ENCODE measurements around the gene OR2V1. TPM values are rescaled to one million over a fixed set of nuclear protein-coding genes. Genes with fewer than 3 reads are reported as not detected.
"Not testable (repeated sequence)": the region's sequence is repeated elsewhere in the genome, so short reads cannot be mapped to it uniquely, and the experiment has no call there.

OR2V1 gene
- total and polyA plus RNA-seq, 2 donors: 0.02 to 0.05 TPM

DNA sequence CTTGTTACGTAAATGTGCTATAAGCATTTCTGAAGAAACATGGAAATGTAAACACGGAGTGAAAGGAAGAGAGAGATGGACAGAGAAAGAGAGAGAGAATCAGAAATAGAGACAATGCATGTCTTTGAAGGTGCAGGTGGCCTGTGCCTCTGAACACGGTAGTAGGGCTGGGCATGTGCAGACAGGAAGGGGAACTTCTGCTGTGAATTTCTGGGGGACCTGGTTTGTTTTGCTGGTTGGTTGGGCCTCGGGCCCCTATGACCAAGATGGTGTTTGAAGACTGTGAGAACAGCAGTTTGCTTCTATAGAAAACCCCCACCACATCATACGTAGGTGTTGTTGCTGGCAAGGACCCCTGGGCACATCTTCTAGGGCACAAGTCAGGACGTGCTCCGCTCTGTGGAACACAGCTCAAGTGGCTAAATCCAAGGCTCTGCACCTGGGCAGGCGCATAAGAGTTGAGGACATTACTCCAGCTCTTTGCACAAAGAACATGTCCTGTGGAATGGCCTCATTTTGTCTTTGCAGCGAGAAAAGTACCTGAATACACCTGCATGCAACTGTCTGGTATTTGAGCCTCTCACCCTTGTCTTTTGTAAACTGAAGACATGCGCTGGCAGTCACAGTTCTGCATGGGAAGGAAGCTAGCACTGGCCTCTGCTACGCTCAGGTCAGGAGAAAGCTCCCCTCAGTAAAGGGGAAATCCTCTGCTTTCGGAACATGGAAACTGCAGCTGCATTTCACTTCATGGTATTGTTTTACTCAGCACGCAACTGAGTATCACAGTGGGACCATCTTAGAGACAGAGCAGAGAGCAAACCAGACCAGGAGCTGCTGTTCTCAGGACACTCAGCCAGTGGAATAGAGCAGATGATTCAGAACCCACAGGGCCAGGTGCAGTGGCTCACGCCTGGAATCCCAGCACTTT is 19.1 kb upstream of the OR2V1 start:
- Histone ChIP-seq H3K27ac (ENCODE audit: low read depth in 1 of 2, low read length in 1 of 2) (peak overlapping the region in 1 of 2 donors; percentile 53), H3K27me3 (ENCODE audit: control insufficient read depth in 2 of 2, insufficient read depth in 1 of 2, low read length in 1 of 2) (peaks cover 0 to 6% of the 10 kb centered on the region in 2 donors), H3K36me3 (ENCODE audit: control insufficient read depth in 2 of 2, insufficient read depth in 2 of 2, low read length in 1 of 2) (no peaks in the 10 kb centered on the region), H3K9me3 (ENCODE audit: control insufficient read depth in 2 of 2, insufficient read depth in 1 of 2, low read length in 1 of 2) (no peaks in the 10 kb centered on the region), H3K4me1 (ENCODE audit: control insufficient read depth in 2 of 2, insufficient read depth in 2 of 2, low read length in 2 of 2) (peaks cover 0 to 12% of the 10 kb centered on the region in 2 donors), H3K4me3 (ENCODE audit: low read length in 2 of 2) (no peak overlapping the region)
- 79% methylated on average over 14 of the region's 14 CpGs for WGBS
- no peak for DNase-seq (ENCODE audit: low read depth in 6 of 9, low spot score in 9 of 9)

GRCh38 chr5:181149355-181149754 is 18.4 kb upstream of the OR2V1 start:
- H3K9me3 ChIP-seq (ENCODE audit: control insufficient read depth in 2 of 2, insufficient read depth in 1 of 2, low read length in 1 of 2): no peaks in the 10 kb centered on the region
- WGBS: 91% methylated on average over 6 of the region's 6 CpGs
- peaks cover 0 to 12% of the 10 kb centered on the region in 2 donors for H3K4me1 ChIP-seq (ENCODE audit: control insufficient read depth in 2 of 2, insufficient read depth in 2 of 2, low read length in 2 of 2)
- H3K4me3 ChIP-seq (ENCODE audit: low read length in 2 of 2): no peak overlapping the region
- H3K36me3 ChIP-seq (ENCODE audit: control insufficient read depth in 2 of 2, insufficient read depth in 2 of 2, low read length in 1 of 2): no peaks in the 10 kb centered on the region
- peaks cover 0 to 6% of the 10 kb centered on the region in 2 donors for H3K27me3 ChIP-seq (ENCODE audit: control insufficient read depth in 2 of 2, insufficient read depth in 1 of 2, low read length in 1 of 2)
- DNase-seq (ENCODE audit: low read depth in 6 of 9, low spot score in 9 of 9): no peak
- peak overlapping the region in 1 of 2 donors; percentile 26 for H3K27ac ChIP-seq (ENCODE audit: low read depth in 1 of 2, low read length in 1 of 2)

GRCh38 chr5:181146927-181147636 is 16.1 kb upstream of the OR2V1 start, which contains the start of gene OR2V2:
Gene OR2V2, plus strand, starts transcription at chr5:181147586. Its CDS starts 7,357 bp downstream, at chr5:181154943.
- not testable (repeated sequence) for H3K27me3 ChIP-seq (ENCODE audit: control insufficient read depth in 2 of 2, insufficient read depth in 1 of 2, low read length in 1 of 2); H3K27ac ChIP-seq (ENCODE audit: low read depth in 1 of 2, low read length in 1 of 2); H3K4me3 ChIP-seq (ENCODE audit: low read length in 2 of 2); H3K9me3 ChIP-seq (ENCODE audit: control insufficient read depth in 2 of 2, insufficient read depth in 1 of 2, low read length in 1 of 2); DNase-seq (ENCODE audit: low read depth in 6 of 9, low spot score in 9 of 9); H3K36me3 ChIP-seq (ENCODE audit: control insufficient read depth in 2 of 2, insufficient read depth in 2 of 2, low read length in 1 of 2)
- peaks cover 0 to 12% of the 10 kb centered on the region in 2 donors for H3K4me1 ChIP-seq (ENCODE audit: control insufficient read depth in 2 of 2, insufficient read depth in 2 of 2, low read length in 2 of 2)
- 63% methylated on average over 7 of the region's 7 CpGs for WGBS

DNA sequence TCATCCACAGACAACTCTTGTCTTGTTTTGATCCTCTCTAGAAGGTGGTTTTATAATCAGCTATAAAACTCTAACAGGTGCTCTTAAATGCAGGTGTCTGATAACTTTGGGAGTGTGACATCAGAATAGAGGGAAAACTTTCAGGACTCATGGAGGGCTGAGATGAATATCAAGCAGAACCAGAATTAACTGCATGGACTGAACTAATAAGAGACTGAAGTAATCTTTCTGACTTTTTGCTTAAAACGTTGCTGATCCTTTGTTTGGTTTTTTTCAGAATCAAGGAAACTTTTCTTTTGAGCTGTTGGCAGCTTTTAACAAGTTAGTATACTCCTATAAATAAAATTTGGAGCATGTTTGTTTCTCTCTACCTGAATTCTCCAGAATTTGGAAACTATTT is 14.2 kb upstream of the OR2V1 start:
- WGBS: 78% methylated on average over 1 of the region's 1 CpG
- Histone ChIP-seq H3K36me3 (ENCODE audit: control insufficient read depth in 2 of 2, insufficient read depth in 2 of 2, low read length in 1 of 2) (no peaks in the 10 kb centered on the region), H3K27ac (ENCODE audit: low read depth in 1 of 2, low read length in 1 of 2) (no peak overlapping the region), H3K9me3 (ENCODE audit: control insufficient read depth in 2 of 2, insufficient read depth in 1 of 2, low read length in 1 of 2) (peaks cover 0 to 11% of the 10 kb centered on the region in 2 donors), H3K4me3 (ENCODE audit: low read length in 2 of 2) (no peak overlapping the region), H3K27me3 (ENCODE audit: control insufficient read depth in 2 of 2, insufficient read depth in 1 of 2, low read length in 1 of 2) (peaks cover 0 to 4% of the 10 kb centered on the region in 2 donors), H3K4me1 (ENCODE audit: control insufficient read depth in 2 of 2, insufficient read depth in 2 of 2, low read length in 2 of 2) (peaks cover 0 to 7% of the 10 kb centered on the region in 2 donors)
- no peak for DNase-seq (ENCODE audit: low read depth in 6 of 9, low spot score in 9 of 9)

- no peak for DNase-seq (ENCODE audit: low read depth in 6 of 9, low spot score in 9 of 9)
- Histone ChIP-seq H3K4me1 (ENCODE audit: control insufficient read depth in 2 of 2, insufficient read depth in 2 of 2, low read length in 2 of 2) (no peaks in the 10 kb centered on the region), H3K9me3 (ENCODE audit: control insufficient read depth in 2 of 2, insufficient read depth in 1 of 2, low read length in 1 of 2) (peaks cover 0 to 11% of the 10 kb centered on the region in 2 donors), H3K27ac (ENCODE audit: low read depth in 1 of 2, low read length in 1 of 2) (no peak overlapping the region), H3K27me3 (ENCODE audit: control insufficient read depth in 2 of 2, insufficient read depth in 1 of 2, low read length in 1 of 2) (no peaks in the 10 kb centered on the region), H3K4me3 (ENCODE audit: low read length in 2 of 2) (no peak overlapping the region), H3K36me3 (ENCODE audit: control insufficient read depth in 2 of 2, insufficient read depth in 2 of 2, low read length in 1 of 2) (no peaks in the 10 kb centered on the region)
- WGBS: 89% methylated on average over 7 of the region's 7 CpGs
Measured at GRCh38 chr5:181142054-181142453, 11.1 kb upstream of the OR2V1 start.

DNA sequence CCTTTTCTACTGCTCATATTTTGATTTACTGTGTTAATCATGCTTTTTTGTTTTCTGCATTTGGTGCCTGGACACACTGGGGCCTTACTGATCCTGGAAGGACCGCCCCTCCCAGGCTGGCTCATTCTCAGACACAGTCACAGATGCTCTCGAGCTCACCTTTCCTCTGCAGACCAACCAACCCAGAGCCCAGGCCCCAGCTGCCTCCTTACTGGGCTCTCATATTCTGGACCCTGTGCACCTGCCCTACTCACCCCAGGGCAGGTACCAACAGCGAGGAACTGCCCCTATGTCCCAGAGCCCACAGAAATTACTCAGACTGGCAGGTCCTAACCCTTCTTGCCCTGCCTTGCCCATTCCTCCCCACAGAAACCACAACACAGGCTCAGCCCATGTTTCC is 9.8 kb upstream of the OR2V1 start:
- 84% methylated on average over 3 of the region's 3 CpGs for WGBS

GRCh38 chr5:181138258-181138657 is 7.3 kb upstream of the OR2V1 start:
- no peak for DNase-seq (ENCODE audit: low read depth in 6 of 9, low spot score in 9 of 9)
- 67% methylated on average over 5 of the region's 5 CpGs for WGBS

More for the DNA sequence above, 9.8 kb upstream of the OR2V1 start:
- Histone ChIP-seq H3K36me3 (ENCODE audit: control insufficient read depth in 2 of 2, insufficient read depth in 2 of 2, low read length in 1 of 2) (no peaks in the 10 kb centered on the region), H3K27ac (ENCODE audit: low read depth in 1 of 2, low read length in 1 of 2) (no peak overlapping the region), H3K9me3 (ENCODE audit: control insufficient read depth in 2 of 2, insufficient read depth in 1 of 2, low read length in 1 of 2) (peaks cover 0 to 11% of the 10 kb centered on the region in 2 donors), H3K4me3 (ENCODE audit: low read length in 2 of 2) (no peak overlapping the region), H3K4me1 (ENCODE audit: control insufficient read depth in 2 of 2, insufficient read depth in 2 of 2, low read length in 2 of 2) (no peaks in the 10 kb centered on the region), H3K27me3 (ENCODE audit: control insufficient read depth in 2 of 2, insufficient read depth in 1 of 2, low read length in 1 of 2) (no peaks in the 10 kb centered on the region)
- no peak for DNase-seq (ENCODE audit: low read depth in 6 of 9, low spot score in 9 of 9)

DNA sequence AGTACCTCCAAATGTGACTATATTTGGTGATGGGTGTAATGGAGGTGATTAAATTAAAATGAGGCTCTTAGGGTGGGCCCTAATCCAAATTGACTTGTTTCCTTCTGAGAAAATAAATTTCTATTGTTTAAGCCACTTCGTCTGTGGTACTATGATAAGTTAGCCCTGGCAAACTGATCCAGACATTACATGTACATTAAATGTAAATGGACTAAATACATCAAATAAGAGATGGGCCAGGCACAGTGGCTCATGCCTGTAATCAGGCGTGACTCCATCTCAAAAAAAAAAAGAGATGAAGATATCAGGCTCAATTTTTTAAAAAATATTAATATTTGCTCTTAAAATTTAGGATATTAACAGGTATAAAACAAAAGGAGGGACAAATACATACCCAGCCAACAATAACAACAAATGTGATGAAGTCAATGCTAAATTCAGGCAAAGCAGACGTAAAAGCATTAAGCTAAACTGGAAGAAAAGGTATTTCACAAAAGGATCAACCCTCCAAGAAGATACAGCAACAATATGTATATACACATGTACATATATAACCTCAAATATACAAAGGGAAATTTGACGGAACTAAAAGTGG is 5.5 kb upstream of the OR2V1 start:
- Histone ChIP-seq H3K9me3 (ENCODE audit: control insufficient read depth in 2 of 2, insufficient read depth in 1 of 2, low read length in 1 of 2) (peaks cover 0 to 5% of the 10 kb centered on the region in 2 donors), H3K27me3 (ENCODE audit: control insufficient read depth in 2 of 2, insufficient read depth in 1 of 2, low read length in 1 of 2) (no peaks in the 10 kb centered on the region), H3K36me3 (ENCODE audit: control insufficient read depth in 2 of 2, insufficient read depth in 2 of 2, low read length in 1 of 2) (no peaks in the 10 kb centered on the region), H3K4me1 (ENCODE audit: control insufficient read depth in 2 of 2, insufficient read depth in 2 of 2, low read length in 2 of 2) (no peaks in the 10 kb centered on the region), H3K4me3 (ENCODE audit: low read length in 2 of 2) (no peak overlapping the region), H3K27ac (ENCODE audit: low read depth in 1 of 2, low read length in 1 of 2) (no peak overlapping the region)
- DNase-seq (ENCODE audit: low read depth in 6 of 9, low spot score in 9 of 9): no peak
- 96% methylated on average over 4 of the region's 4 CpGs for WGBS

More at GRCh38 chr5:181138258-181138657, 7.3 kb upstream of the OR2V1 start:
- Histone ChIP-seq H3K4me3 (ENCODE audit: low read length in 2 of 2) (no peak overlapping the region), H3K36me3 (ENCODE audit: control insufficient read depth in 2 of 2, insufficient read depth in 2 of 2, low read length in 1 of 2) (no peaks in the 10 kb centered on the region), H3K4me1 (ENCODE audit: control insufficient read depth in 2 of 2, insufficient read depth in 2 of 2, low read length in 2 of 2) (no peaks in the 10 kb centered on the region), H3K9me3 (ENCODE audit: control insufficient read depth in 2 of 2, insufficient read depth in 1 of 2, low read length in 1 of 2) (peaks cover 0 to 11% of the 10 kb centered on the region in 2 donors), H3K27me3 (ENCODE audit: control insufficient read depth in 2 of 2, insufficient read depth in 1 of 2, low read length in 1 of 2) (no peaks in the 10 kb centered on the region), H3K27ac (ENCODE audit: low read depth in 1 of 2, low read length in 1 of 2) (no peak overlapping the region)

All from thymus (tissue), 11 donors.